ENCODE data around the gene NLRP6. TPM values are rescaled to one million over a fixed set of nuclear protein-coding genes. Genes with fewer than 3 reads are reported as not detected.

The NLRP6 gene
- total RNA-seq, 1 donor from 2014 or later: not detected

GRCh38 chr11:334264-334994 is 56.2 kb downstream of the NLRP6 start:
- H3K27ac Mint-ChIP-seq: peak overlapping the region; percentile 96

More at GRCh38 chr11:334264-334994, 56.2 kb downstream of the NLRP6 start:
- Mint-ChIP-seq H3K36me3 (no peaks in the 10 kb centered on the region), H3K9me3 (no peaks in the 10 kb centered on the region), H3K27me3 (ENCODE audit: low read depth) (no peaks in the 10 kb centered on the region), H3K4me3 (peak overlapping the region; percentile 34), H3K4me1 (peaks cover 33% of the 10 kb centered on the region)
- no peak for DNase-seq (ENCODE audit: low spot score in 2 of 2, unreplicated experiment in 2 of 2)
- TF ChIP-seq, protein P1, sequence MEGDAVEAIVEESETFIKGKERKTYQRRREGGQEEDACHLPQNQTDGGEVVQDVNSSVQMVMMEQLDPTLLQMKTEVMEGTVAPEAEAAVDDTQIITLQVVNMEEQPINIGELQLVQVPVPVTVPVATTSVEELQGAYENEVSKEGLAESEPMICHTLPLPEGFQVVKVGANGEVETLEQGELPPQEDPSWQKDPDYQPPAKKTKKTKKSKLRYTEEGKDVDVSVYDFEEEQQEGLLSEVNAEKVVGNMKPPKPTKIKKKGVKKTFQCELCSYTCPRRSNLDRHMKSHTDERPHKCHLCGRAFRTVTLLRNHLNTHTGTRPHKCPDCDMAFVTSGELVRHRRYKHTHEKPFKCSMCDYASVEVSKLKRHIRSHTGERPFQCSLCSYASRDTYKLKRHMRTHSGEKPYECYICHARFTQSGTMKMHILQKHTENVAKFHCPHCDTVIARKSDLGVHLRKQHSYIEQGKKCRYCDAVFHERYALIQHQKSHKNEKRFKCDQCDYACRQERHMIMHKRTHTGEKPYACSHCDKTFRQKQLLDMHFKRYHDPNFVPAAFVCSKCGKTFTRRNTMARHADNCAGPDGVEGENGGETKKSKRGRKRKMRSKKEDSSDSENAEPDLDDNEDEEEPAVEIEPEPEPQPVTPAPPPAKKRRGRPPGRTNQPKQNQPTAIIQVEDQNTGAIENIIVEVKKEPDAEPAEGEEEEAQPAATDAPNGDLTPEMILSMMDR (IDR thresholded peaks at IDR 0.05; ENCODE audit: unreplicated experiment): no peak

Other genes starting within 250 kb of the NLRP6 start
- gene SCGB1C1, start 85.3 kb upstream of the NLRP6 start, total RNA-seq: not detected in 3 replicates
- 64.3 to 68.2 TPM (median 65.5 TPM) in 3 replicates for gene BET1L, start 71.0 kb upstream of the NLRP6 start, total RNA-seq
- gene RIC8A, start 70.7 kb upstream of the NLRP6 start, total RNA-seq: 85.2 to 100.0 TPM (median 91.8 TPM) in 3 replicates
- gene SIRT3, start 42.1 kb upstream of the NLRP6 start, total RNA-seq: 33.2 to 33.7 TPM (median 33.3 TPM) in 3 replicates
- gene PSMD13, start 41.4 kb upstream of the NLRP6 start, total RNA-seq: 93.0 to 96.2 TPM (median 93.9 TPM) in 3 replicates
- 101 to 109 TPM (median 103 TPM) in 3 replicates for gene PGGHG, start 10.7 kb downstream of the NLRP6 start, total RNA-seq
- gene IFITM5, start 21.1 kb downstream of the NLRP6 start, total RNA-seq: not detected in 3 replicates
- gene IFITM2, start 29.4 kb downstream of the NLRP6 start, total RNA-seq: 208 to 224 TPM (median 210 TPM) in 3 replicates
- 120 to 128 TPM (median 122 TPM) in 3 replicates for gene IFITM1, start 35.6 kb downstream of the NLRP6 start, total RNA-seq
- 540 to 561 TPM (median 547 TPM) in 3 replicates for gene IFITM3, start 42.5 kb downstream of the NLRP6 start, total RNA-seq
- 294 to 314 TPM (median 300 TPM) in 3 replicates for gene B4GALNT4, start 91.1 kb downstream of the NLRP6 start, total RNA-seq
- gene PKP3, start 115.8 kb downstream of the NLRP6 start, total RNA-seq: 57.5 to 65.7 TPM (median 58.8 TPM) in 3 replicates
- 35.5 to 42.5 TPM (median 39.2 TPM) in 3 replicates for gene SIGIRR, start 136.6 kb downstream of the NLRP6 start, total RNA-seq
- 29.7 to 32.3 TPM (median 30.6 TPM) in 3 replicates for gene ANO9, start 163.6 kb downstream of the NLRP6 start, total RNA-seq
- 39.0 to 49.7 TPM (median 42.1 TPM) in 3 replicates for gene PTDSS2, start 171.9 kb downstream of the NLRP6 start, total RNA-seq
- gene RNH1, start 228.8 kb downstream of the NLRP6 start, total RNA-seq: 81.7 to 89.4 TPM (median 83.2 TPM) in 3 replicates